PC-3 (cell line): Measurements from ENCODE around the gene CCT6A.

Experiments used
- EZH2 ChIP-seq: fragments of 300-600 bp; sonication (generic); IDR thresholded peaks from one replicate; pipeline ENCODE4 v1.6.1; 2017; ENCODE audit warnings: antibody characterized with exemption, mild to moderate bottlenecking, low read length; ENCODE audit not compliant: unreplicated experiment
- TF ChIP-seq, protein P1 (sequence below): fragments of 300-600 bp; sonication (generic); conservative IDR thresholded peaks from 2 replicates; pipeline ENCODE4 v1.5.1; 2017; ENCODE audit warnings: antibody characterized with exemption, low read depth, mild to moderate bottlenecking, low read length

GRCh38 chr7:56079450-56080185 is 28.1 kb downstream of the CCT6A start:
- TF ChIP-seq, protein P1, sequence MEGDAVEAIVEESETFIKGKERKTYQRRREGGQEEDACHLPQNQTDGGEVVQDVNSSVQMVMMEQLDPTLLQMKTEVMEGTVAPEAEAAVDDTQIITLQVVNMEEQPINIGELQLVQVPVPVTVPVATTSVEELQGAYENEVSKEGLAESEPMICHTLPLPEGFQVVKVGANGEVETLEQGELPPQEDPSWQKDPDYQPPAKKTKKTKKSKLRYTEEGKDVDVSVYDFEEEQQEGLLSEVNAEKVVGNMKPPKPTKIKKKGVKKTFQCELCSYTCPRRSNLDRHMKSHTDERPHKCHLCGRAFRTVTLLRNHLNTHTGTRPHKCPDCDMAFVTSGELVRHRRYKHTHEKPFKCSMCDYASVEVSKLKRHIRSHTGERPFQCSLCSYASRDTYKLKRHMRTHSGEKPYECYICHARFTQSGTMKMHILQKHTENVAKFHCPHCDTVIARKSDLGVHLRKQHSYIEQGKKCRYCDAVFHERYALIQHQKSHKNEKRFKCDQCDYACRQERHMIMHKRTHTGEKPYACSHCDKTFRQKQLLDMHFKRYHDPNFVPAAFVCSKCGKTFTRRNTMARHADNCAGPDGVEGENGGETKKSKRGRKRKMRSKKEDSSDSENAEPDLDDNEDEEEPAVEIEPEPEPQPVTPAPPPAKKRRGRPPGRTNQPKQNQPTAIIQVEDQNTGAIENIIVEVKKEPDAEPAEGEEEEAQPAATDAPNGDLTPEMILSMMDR = peak; percentile 50
- TF ChIP-seq EZH2 = no peak
